OCI-LY7 (cell line): ENCODE data around the gene OR7G2.

ENCODE experiments used
- CTCF ChIP-seq: fragments of 200-600 bp; sonication (generic); conservative IDR thresholded peaks from 2 replicates; pipeline ENCODE4 v1.5.1; 2014; ENCODE audit warnings: mild to moderate bottlenecking, antibody characterized with exemption, low read length, moderate library complexity, mixed read lengths
- EZH2phosphoT487 ChIP-seq: fragments of 200-600 bp; sonication (generic); IDR thresholded peaks from 2 replicates; pipeline ENCODE4 v1.6.1; 2018; ENCODE audit warnings: low read depth, borderline replicate concordance, mild to moderate bottlenecking, mixed run types, antibody characterized with exemption, low read length, moderate library complexity, mixed read lengths

GRCh38 chr19:9065457-9066014, 41.7 kb downstream of the OR7G2 start:
- no peak for TF ChIP-seq EZH2phosphoT487
- no peak for TF ChIP-seq CTCF
